ENCODE data around the gene GRM6.

GRM6 gene

GRCh38 chr5:178994580-178995340, at the start of gene GRM6:
GRM6 (minus strand) TSS chr5:178995320; CDS start chr5:178994944, 376 bp downstream.
- no peak for DNase-seq (ENCODE audit: low read depth)

- no peak for DNase-seq (ENCODE audit: low read depth)
Measured at GRCh38 chr5:179044765-179045164, 49.6 kb upstream of the GRM6 start.

DNA sequence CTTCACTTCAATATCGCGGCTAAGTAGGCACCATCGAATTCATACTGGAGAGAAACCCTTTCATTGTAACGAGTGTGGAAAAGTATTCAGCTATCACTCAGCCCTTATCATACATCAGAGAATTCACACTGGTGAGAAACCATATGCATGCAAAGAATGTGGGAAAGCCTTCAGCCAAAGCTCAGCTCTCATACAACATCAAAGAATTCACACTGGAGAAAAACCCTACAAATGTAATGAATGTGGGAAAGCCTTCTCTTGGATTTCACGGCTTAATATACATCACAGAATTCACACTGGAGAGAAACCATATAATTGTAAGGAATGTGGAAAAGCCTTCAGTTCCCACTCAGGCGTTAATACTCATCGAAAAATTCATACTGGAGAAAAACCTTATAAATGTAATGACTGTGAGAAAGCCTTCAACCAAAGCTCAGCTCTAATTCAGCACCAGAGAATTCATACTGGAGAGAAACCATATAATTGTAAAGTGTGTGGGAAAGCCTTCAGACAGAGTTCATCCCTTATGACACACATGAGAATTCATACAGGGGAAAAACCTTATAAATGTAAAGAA, 38.0 kb upstream of the GRM6 start:
- no peak for DNase-seq (ENCODE audit: low read depth)

DNA sequence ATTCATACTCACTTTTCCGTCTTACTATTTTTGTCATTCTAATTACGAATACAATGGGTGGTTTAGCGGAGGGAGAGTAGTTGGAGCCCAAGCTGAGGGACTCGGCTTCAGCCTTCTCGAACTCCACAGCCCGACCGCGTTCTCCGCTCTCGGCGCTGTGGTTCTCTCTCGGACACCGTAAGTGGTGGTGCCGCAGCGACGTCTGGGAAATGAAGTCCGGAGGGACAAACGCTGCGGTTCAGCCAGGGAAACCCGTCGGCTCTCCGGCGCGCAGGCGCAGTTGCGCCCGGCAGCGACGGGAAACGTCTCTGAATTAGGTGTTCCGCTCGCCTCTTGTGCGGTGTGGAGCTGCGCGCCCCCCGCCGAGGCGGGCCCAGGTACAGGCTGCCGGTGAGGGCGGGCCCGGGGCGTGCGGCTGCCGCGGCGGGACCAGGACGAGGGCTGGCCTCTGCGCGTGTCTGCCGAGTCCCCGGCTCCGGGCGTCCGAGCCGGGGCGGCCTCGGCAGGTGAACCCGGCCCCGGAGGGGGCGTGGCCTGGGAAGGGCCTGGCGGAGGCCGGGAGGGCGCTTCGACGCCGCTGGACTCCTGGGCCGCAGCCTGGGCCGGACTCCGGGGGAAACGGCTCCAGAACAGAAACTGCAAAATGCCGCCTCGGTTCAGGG, 28.5 kb upstream of the GRM6 start, which contains the start of gene ZNF879:
TSS of gene ZNF879 (plus strand) at position 277 of the 662 bp plus-strand sequence. CDS start 1,201 bp downstream, outside the sequence.
- DNase-seq (ENCODE audit: low read depth), result peak; percentile 91

DNA sequence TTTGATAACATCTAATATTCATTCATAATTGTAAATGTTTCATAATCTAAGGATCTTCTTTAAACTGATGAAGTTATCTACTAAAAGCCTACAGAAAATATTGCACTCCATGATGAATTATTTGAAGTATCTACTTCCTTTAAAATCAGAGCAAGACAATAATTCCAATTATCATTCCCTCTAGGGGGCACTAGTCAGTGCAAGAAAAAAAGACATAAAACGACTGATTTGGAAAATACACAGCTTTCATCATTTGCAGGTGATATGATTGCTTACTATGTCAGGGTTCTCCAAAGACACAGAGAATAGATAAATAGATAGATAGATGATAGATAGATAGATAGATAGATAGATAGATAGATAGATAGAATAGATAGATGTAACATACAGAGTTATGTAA, 13.5 kb upstream of the GRM6 start:
- no peak for DNase-seq (ENCODE audit: low read depth)

- no peak for DNase-seq (ENCODE audit: low read depth)
Measured at GRCh38 chr5:179006564-179006963, 11.4 kb upstream of the GRM6 start.

DNA sequence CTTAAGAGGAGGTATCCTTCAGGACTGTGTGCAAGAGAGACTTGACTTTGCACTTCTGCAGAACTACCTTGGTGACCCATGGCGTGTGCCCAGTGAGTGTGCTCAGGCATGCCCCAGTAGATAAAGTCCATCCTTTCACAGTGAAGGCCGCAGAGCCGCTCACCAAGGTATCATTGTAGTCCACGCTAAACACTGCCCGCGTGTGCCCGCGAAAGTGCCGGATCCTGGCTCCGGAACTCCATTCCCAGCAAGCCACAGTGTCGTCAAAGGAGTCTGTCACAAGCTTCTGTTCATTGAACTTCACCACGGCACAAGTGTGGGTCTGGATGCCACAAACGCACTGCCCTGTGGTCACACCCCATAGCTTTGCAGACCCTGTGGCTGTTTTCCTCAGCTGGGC, 3.3 kb upstream of the GRM6 start:
- DNase-seq (ENCODE audit: low read depth), result no peak

- no peak for DNase-seq (ENCODE audit: low read depth)
Measured at GRCh38 chr5:178997191-178997590, 2.1 kb upstream of the GRM6 start.

DNA sequence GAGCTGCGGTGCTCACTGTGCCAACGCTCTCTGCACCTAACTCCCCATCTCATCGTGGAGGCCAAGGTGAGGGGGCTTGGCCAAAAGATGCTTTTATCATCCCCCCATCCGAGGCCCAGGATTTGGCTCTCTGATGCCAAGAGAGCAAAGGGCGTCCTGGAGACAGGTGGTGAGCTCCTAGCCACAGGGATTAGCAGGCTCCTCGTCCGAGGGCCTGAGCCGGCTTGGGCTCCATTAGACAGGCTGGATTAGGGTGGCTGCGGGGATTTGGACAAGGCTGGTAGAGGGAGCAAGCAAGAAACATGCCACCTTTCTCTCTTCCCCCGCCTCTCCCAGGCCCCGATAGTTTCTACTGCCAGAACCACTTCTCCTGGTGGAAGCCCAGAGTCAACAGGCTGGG, 1.0 kb upstream of the GRM6 start:
- DNase-seq (ENCODE audit: low read depth), result no peak

DNA sequence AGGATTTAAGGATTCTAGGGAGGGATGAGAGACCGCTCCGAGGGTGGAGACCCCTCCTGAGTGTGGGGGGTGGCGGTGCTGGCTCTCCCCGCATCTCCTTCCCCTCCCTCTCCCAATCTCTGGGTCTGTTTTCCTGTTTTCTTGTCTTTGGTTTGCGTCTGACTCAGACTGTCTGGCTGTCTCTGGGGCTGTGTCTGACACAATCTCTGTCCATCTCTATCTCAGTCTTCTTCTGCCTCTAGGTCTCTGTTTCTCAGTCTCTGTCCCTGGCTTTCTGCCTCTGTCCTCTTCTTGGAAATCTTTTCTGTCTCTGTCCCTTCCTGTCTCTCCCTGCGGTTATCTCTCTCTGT, 196 bp upstream of the GRM6 start:
- DNase-seq (ENCODE audit: low read depth), result no peak

DNA sequence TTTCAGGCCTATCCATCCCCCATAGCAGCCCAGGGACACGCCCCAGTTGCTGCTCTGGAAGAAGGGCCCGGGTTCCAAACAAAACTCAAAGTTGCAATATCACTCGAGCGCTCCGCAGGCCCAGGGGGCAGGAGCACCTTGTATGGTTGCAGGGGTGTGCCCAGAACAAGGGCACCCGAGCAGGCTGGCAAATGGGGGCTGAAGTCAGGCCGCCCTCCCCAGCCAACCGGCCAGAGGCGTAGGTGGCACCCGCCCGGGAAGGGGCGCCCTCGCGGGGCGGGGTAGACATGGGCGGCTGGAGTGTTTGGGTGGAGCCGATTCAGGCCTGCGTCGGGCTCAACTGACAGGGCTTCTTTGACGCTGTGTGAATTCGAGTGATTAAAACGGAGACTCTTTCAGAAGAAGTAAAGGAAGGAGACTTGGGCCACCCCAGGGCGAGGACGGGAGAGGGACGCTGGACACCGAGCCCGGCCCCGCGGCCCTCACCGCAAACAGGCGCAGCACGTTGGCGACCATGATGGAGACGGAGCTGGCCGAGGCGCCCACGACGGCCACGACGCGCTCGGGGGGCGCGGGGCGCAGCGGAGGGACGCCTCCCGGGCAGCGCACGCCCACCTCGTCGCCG, 1.1 kb downstream of the GRM6 start:
- DNase-seq (ENCODE audit: low read depth), result no peak

GRCh38 chr5:178993236-178993765, 1.8 kb downstream of the GRM6 start:
- DNase-seq (ENCODE audit: low read depth), result no peak

DNA sequence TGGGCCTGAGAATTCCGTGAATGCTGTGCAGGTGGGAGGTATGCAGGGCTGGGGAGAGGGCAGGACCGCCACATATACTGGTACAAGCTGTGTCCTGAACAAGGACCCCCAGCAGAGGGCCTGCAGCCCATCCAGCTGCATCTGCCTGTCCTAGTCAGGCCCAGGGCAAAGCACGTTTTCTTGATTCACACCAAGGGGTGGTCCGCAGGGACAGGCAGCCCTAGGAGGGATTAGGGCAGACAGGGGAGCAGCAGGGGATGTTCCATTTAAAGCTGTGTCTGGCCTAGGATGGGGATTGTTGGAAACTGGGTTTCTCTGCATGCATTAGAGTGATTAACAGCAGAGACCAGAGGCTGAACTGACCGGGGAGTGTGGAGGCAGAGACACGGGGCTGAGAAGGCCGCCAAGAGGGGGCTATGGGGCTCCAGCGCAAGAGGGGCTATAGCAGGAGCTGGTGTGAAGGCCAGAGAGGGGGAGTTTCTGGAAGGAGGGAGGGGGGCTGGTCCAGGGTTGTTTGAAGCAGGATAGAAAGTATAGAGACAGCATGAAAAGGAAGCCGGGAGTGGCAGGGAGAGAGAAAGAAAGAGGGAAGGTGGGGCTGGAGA, 2.7 kb downstream of the GRM6 start:
- DNase-seq (ENCODE audit: low read depth), result no peak

GRCh38 chr5:178991190-178992145, 3.7 kb downstream of the GRM6 start:
- DNase-seq (ENCODE audit: low read depth), result no peak

GRCh38 chr5:178990491-178990890, 4.6 kb downstream of the GRM6 start:
- DNase-seq (ENCODE audit: low read depth), result no peak

DNA sequence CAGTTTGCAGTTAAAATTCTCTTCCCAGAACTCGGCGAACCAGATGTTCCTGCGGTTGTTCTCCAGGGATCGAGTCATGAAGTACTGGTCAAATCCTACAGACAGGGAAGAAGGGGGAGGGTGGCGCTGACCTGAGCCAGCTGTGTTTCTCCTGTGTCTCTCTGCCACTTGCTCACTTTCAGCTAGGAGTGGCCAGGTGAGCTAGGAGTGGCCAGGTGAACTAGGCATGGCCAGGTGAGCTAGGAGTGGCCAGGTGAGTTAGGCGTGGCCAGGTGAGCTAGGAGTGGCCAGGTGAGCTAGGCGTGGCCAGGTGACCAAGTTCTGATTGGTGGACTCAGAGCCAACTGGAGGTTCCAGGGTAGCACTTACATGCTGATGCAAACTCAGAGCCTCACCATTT, 5.8 kb downstream of the GRM6 start:
- no peak for DNase-seq (ENCODE audit: low read depth)

- no peak for DNase-seq (ENCODE audit: low read depth)
Measured at GRCh38 chr5:178988436-178989220, 6.5 kb downstream of the GRM6 start.

DNA sequence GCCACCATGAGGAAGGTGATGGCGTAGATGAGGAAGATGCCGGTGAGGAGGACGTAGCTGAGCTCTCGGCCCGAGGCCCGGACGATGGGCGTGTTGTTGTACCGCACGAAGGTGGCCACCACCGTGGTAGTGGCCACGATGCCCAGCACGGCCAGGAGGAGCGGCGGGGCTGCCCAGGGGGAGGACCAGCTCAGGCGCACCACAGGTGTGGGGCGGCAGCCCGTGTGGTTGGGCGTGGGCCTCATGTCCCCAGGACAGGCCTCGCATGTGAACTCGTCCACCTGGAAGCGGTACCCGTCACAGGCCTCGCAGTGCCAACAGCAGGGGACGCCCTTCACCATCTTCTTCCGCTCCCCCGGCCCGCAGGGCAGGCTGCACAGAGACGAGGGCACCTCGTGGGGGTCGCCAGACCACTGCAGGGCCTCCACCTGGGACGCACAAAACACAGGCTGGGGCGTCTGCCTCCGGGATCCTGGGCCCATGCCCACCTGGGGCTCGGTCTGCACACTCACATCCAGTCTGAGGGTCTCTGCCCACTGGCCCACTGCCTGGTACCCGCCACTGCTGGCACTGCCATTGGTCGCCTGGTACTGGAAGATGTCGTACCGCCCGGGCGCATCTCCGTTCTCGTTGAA, 8.7 kb downstream of the GRM6 start:
- DNase-seq (ENCODE audit: low read depth), result no peak

DNA sequence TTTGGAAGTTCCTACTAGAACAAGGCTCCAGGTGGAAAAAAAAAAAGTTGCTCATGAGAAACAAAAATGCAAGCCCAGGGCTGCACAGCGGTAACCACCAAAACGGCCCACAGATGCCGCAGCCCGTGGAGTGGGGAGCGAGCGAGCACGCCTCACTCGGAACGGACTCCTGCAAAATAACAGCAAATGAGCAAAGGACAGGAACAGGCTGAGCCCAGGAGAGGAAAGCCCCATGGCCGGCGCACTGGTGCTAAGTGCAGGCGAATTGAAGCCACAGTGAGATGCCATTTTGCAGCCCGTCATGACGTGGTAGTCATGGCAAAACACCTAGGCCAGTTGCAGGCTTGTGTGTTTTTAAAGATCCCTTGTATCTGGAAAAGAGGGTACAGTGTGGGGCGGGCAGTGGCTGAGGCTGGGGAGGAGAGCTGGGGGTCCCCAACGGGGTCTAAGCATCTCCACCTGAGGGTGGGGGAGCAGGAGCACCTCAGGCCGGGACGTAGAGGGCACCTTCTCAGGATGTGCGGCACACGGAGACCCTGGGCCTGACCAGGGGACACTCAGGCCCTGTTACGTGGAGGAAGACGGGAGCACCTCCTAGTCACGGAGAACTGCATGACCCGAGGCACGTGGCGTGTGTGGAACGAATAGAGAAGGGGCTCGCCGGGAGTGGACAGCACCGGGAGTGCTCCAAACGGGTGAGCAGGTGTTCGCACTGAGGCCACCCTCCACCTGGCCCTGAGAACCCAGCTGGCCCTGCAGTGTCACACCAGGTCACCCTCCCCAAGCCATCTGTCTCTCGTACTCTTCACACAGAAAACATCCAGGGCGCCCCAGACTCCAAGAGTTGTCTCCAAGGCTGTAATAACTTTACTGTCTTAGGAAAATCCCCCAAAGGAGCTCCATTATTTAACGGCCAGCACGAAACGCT, 10.7 kb downstream of the GRM6 start:
- DNase-seq (ENCODE audit: low read depth), result no peak
